Right lobe of liver (tissue), 6 donors: ENCODE data around the gene MT1A. TPM values are rescaled to one million over a fixed set of nuclear protein-coding genes. Genes with fewer than 3 reads are reported as not detected.

ENCODE experiments used
- ATAC-seq, 4 donors: fragments of 200-7000 bp; cut with Tn5 transposase; one replicate each; pipeline ENCODE4 v1.9.1; 2020; ENCODE audit warnings: mild to moderate bottlenecking in 4 of 4, moderate library complexity in 4 of 4
- DNase-seq, 3 donors: peaks; one replicate each; pipeline ENCODE4 v3.0.0-alpha.2; 2020
- H3K27ac ChIP-seq, 3 donors: fragments of 200-600 bp; one replicate each; pipeline ENCODE4 v1.8.0; 2022
- H3K27me3 ChIP-seq, 2 donors: fragments of 200-600 bp; one replicate each; pipeline ENCODE4 v1.8.0; 2022
- H3K36me3 ChIP-seq, 4 donors: fragments of 200-600 bp; sonication (generic) in 1 of 4; one replicate each; pipeline versions ENCODE4 v1.5.1 to v1.8.0; 2017 to 2022; ENCODE audit warnings: control low read depth in 1 of 4
- H3K4me1 ChIP-seq, 4 donors: fragments of 200-600 bp; sonication (generic) in 1 of 4; one replicate each; pipeline versions ENCODE4 v1.5.1 to v1.8.0; 2017 to 2022; ENCODE audit warnings: control low read depth in 1 of 4
- H3K4me3 ChIP-seq, 3 donors: fragments of 200-600 bp; one replicate each; pipeline ENCODE4 v1.8.0; 2022
- H3K9me3 ChIP-seq, 4 donors: fragments of 200-600 bp; sonication (generic) in 1 of 4; one replicate each; pipeline versions ENCODE4 v1.5.1 to v1.8.0; 2017 to 2022; ENCODE audit warnings: control low read depth in 1 of 4
- POLR2A ChIP-seq: fragments of 450-650 bp; IDR thresholded peaks from one replicate; pipeline ENCODE4 v1.6.1; 2017; ENCODE audit warnings: antibody characterized with exemption, mild to moderate bottlenecking
- WGBS: methylation state at CpG from one replicate; pipeline ENCODE4 v1.1.6; 2018; ENCODE audit warnings: low coverage, low lambda C conversion rate; ENCODE audit not compliant: insufficient coverage; ENCODE audit errors: missing lambda C conversion rate; 5-methylcytosine and 5-hydroxymethylcytosine counted together
- intact Hi-C, 2 donors: fragments of 100-400 bp; cut with DNase I; formaldehyde crosslinking; loops; one replicate each; pipeline versions ENCODE4 v1.11.2 to v1.14.1; 2022
- total RNA-seq, 6 experiments: library from RNA; depleted of rRNA in 2 of 6; stranded (reverse); fragments of >200 nt in 2 of 6; fragmentation: NEBNext Ultra II Directional in 3 of 6; extraction: Animal tissue kit (Norgen Biotek cat#: 25700) in 3 of 6; gene quantifications; one replicate each; pipeline versions ENCODE4 v1.1.0 to v1.2.4, GENCODE V29; 2016 to 2023
- TF ChIP-seq, protein P1 (sequence below), 4 donors: fragments of 200-600 bp in 3 of 4; fragments of 450-650 bp in 1 of 4; IDR thresholded peaks; one replicate each; pipeline versions ENCODE4 v1.5.1 to v1.8.0; 2016 to 2022; ENCODE audit warnings: antibody characterized with exemption in 4 of 4, mild to moderate bottlenecking in 2 of 4
- donor health status: DM: no; HTN: yes; CAD: no.
- donor health status: DM: no; HTN: no; CAD: no.
- donor health status: DM: no; HTN: no; CAD: no.
- donor health status: DM: no; HTN: yes; CAD: no.
- donor health status: DM: no; HTN: yes; CAD: no.

MT1A gene
- total RNA-seq, 6 experiments from 2014 or later: 34.9 to 161 (median 110) TPM

GRCh38 chr16:56606476-56607108, 31.9 kb upstream of the MT1A start:
- ATAC-seq (peak in 3 of 4 donors; percentile 4 to 23 (median 6)), DNase-seq (no peak)
- Histone ChIP-seq H3K27me3 (no peaks in the 10 kb centered on the region), H3K27ac (peak overlapping the region; percentile 65 to 95 (median 84)), H3K36me3 (no peaks in the 10 kb centered on the region), H3K4me3 (peak overlapping the region in 2 of 3 donors; percentile 73 to 84), H3K4me1 (peaks cover 0 to 24% (median 10%) of the 10 kb centered on the region in 4 donors), H3K9me3 (no peaks in the 10 kb centered on the region)
- TF ChIP-seq, protein P1, sequence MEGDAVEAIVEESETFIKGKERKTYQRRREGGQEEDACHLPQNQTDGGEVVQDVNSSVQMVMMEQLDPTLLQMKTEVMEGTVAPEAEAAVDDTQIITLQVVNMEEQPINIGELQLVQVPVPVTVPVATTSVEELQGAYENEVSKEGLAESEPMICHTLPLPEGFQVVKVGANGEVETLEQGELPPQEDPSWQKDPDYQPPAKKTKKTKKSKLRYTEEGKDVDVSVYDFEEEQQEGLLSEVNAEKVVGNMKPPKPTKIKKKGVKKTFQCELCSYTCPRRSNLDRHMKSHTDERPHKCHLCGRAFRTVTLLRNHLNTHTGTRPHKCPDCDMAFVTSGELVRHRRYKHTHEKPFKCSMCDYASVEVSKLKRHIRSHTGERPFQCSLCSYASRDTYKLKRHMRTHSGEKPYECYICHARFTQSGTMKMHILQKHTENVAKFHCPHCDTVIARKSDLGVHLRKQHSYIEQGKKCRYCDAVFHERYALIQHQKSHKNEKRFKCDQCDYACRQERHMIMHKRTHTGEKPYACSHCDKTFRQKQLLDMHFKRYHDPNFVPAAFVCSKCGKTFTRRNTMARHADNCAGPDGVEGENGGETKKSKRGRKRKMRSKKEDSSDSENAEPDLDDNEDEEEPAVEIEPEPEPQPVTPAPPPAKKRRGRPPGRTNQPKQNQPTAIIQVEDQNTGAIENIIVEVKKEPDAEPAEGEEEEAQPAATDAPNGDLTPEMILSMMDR (IDR thresholded peaks at IDR 0.05): no peak
- 23% methylated on average over 8 of the region's 8 CpGs for WGBS
- intact Hi-C loops: loop anchor here in 1 of 2 donors (10.0 kb wide), 1 partner anchor 88 kb away; no protein-coding TSS in a partner anchor

DNA sequence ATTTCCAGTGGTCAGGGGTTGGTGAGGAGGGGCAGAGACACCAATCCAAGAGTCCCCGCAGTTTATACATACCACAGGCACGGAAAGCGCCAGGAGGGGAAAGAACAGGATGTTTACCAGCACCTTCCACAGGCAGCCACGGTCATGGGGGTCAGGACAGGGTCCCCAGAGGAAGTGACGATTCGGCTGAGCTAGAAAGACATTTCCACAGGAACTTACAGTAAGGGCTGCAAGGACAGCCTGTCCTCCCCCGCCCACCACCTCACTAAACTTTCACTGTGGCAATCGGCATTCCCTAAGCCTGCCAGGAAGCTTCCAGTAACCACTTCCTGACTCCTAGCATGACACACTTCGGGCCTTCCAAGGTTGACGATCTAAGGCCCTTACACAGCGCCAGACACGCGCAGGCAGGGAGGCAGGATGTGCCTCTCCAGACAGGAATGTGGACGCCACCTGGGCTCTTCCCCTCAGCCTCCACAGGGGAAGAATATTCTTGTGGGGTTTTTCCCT, 31.3 kb upstream of the MT1A start:
- no peaks in the 10 kb centered on the region for H3K9me3 ChIP-seq
- peaks cover 0 to 30% (median 13%) of the 10 kb centered on the region in 4 donors for H3K4me1 ChIP-seq
- H3K36me3 ChIP-seq: no peaks in the 10 kb centered on the region
- H3K4me3 ChIP-seq: peak overlapping the region in 2 of 3 donors; percentile 73 to 84
- ATAC-seq (peak; percentile 9 to 44 (median 30)), DNase-seq (peak; percentile 81 to 89 (median 82))
- no peaks in the 10 kb centered on the region for H3K27me3 ChIP-seq
- H3K27ac ChIP-seq: peak overlapping the region; percentile 65 to 95 (median 84)
- WGBS: 8% methylated on average over 8 of the region's 14 CpGs
- TF ChIP-seq, protein P1 (IDR thresholded peaks at IDR 0.05): no peak
- TF ChIP-seq POLR2A: no peak
- intact Hi-C loops: loop anchor here in 1 of 2 donors (10.0 kb wide), 1 partner anchor 88 kb away; no protein-coding TSS in a partner anchor

- Histone ChIP-seq H3K9me3 (no peaks in the 10 kb centered on the region), H3K36me3 (no peaks in the 10 kb centered on the region), H3K27me3 (no peaks in the 10 kb centered on the region), H3K4me1 (peaks cover 0 to 35% (median 14%) of the 10 kb centered on the region in 4 donors), H3K4me3 (peak overlapping the region; percentile 40 to 84 (median 73)), H3K27ac (peak overlapping the region; percentile 65 to 95 (median 84))
- intact Hi-C loops: loop anchor here in 1 of 2 donors (10.0 kb wide), 1 partner anchor 87 kb away; no protein-coding TSS in a partner anchor
- WGBS: 6% methylated on average over 2 of the region's 2 CpGs
- no peak for DNase-seq
- ATAC-seq: no peak
- TF ChIP-seq POLR2A: no peak
- TF ChIP-seq, protein P1 (IDR thresholded peaks at IDR 0.05): no peak
Measured at GRCh38 chr16:56607675-56608042, 30.8 kb upstream of the MT1A start.

GRCh38 chr16:56608043-56608875, 30.2 kb upstream of the MT1A start, which contains the start of gene MT2A:
Gene MT2A, plus strand, starts transcription at chr16:56608584. Its CDS starts 72 bp downstream, at chr16:56608656.
- WGBS: 2% methylated on average over 49 of the region's 62 CpGs
- H3K27ac ChIP-seq: peak within 1 kb of the TSS; percentile 65 to 95 (median 84)
- DNase-seq (peak; percentile 97 to 98 (median 97)), ATAC-seq (peak; percentile 42 to 72 (median 68))
- H3K4me1 ChIP-seq: peaks cover 0 to 35% (median 14%) of the 10 kb centered on the region in 4 donors
- peak within 1 kb of the TSS; percentile 40 to 84 (median 73) for H3K4me3 ChIP-seq
- no peaks in the 10 kb centered on the region for H3K9me3 ChIP-seq
- H3K36me3 ChIP-seq: no peaks in the 10 kb centered on the region
- no peaks in the 10 kb centered on the region for H3K27me3 ChIP-seq
- intact Hi-C loops: loop anchor here in 1 of 2 donors (10.0 kb wide), 1 partner anchor 87 kb away; no protein-coding TSS in a partner anchor
- TF ChIP-seq POLR2A: peak; percentile 98
- TF ChIP-seq, protein P1 (IDR thresholded peaks at IDR 0.05): peak in 1 of 4 donors; percentile 8
